Measurements from ENCODE around the gene FAM216B. TPM values are rescaled to one million over a fixed set of nuclear protein-coding genes. Genes with fewer than 3 reads are reported as not detected.
A peak's percentile ranks its signal among the peaks of the same experiment; 100 is the strongest.

Gene FAM216B
- total and polyA plus RNA-seq, 2 donors (not counting 1 experiment from before 2014, with no cell fraction given), result under 0.01 TPM; not detected in 1

DNA sequence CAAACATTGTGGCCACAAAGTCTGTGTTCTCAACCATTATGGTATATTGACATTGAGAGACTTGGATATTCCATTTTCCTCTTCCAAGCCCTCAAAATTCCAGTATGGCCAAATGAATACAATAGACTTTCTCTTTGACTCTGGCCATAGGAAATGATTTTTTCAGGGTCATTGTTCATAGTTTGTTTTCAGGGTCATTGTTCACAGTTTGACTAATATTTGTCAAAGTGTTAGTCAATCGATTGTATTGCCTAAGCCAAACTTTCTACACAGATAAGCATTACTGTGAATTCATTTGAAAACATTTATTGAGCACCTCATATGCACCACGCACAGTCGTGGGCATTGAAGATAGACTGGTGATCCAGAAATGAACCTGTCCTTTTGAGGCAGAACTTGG, 22.9 kb upstream of the FAM216B start:
- DNase-seq (ENCODE audit: low read depth in 2 of 2), result no peak
- H3K9me3 ChIP-seq (ENCODE audit: control insufficient read depth, insufficient read depth, low read depth, low read length), result no peaks in the 10 kb centered on the region
- no peaks in the 10 kb centered on the region for H3K79me2 ChIP-seq (ENCODE audit: control insufficient read depth, insufficient read depth, low read length)
- H3K27me3 ChIP-seq (ENCODE audit: control insufficient read depth, insufficient read depth, low read length), result no peaks in the 10 kb centered on the region
- no peak overlapping the region for H3K27ac ChIP-seq (ENCODE audit: insufficient read depth, low read length)
- H3K4me1 ChIP-seq (ENCODE audit: control insufficient read depth, extremely low read depth, insufficient read depth, low read length), result no peaks in the 10 kb centered on the region
- H3K4me3 ChIP-seq (replicated peaks in 1 of 4; ENCODE audit: control extremely low read depth in 1 of 4, insufficient read depth in 1 of 4, low read depth in 3 of 4, low read length in 4 of 4), result no peak overlapping the region
- no peaks in the 10 kb centered on the region for H3K36me3 ChIP-seq (ENCODE audit: control insufficient read depth, insufficient read depth, low read length)
- H3K4me2 ChIP-seq (ENCODE audit: extremely low read depth, insufficient read depth, low read length), result no peak overlapping the region
- TF ChIP-seq EZH2 (IDR thresholded peaks at IDR 0.05; ENCODE audit: low read length, missing control alignments) (no peak), CTCF (conservative IDR thresholded peaks at IDR 0.05 in 1 of 2, IDR thresholded peaks at IDR 0.05 in 1 of 2; ENCODE audit: low read depth in 1 of 2, low read length in 2 of 2) (no peak)
- H4K20me1 ChIP-seq (ENCODE audit: control insufficient read depth, extremely low read depth, insufficient read depth, low read length), result no peaks in the 10 kb centered on the region
- no peak overlapping the region for H3K9ac ChIP-seq (ENCODE audit: insufficient read depth, low read length)
- no peak overlapping the region for H2AFZ ChIP-seq (ENCODE audit: low read length)

GRCh38 chr13:42760951-42761350, 20.4 kb upstream of the FAM216B start:
- H3K4me1 ChIP-seq (ENCODE audit: control insufficient read depth, extremely low read depth, insufficient read depth, low read length), result no peaks in the 10 kb centered on the region
- no peaks in the 10 kb centered on the region for H3K36me3 ChIP-seq (ENCODE audit: control insufficient read depth, insufficient read depth, low read length)
- H3K9me3 ChIP-seq (ENCODE audit: control insufficient read depth, insufficient read depth, low read depth, low read length), result no peaks in the 10 kb centered on the region
- no peak overlapping the region for H2AFZ ChIP-seq (ENCODE audit: low read length)
- TF ChIP-seq EZH2 (IDR thresholded peaks at IDR 0.05; ENCODE audit: low read length, missing control alignments) (no peak), CTCF (conservative IDR thresholded peaks at IDR 0.05 in 1 of 2, IDR thresholded peaks at IDR 0.05 in 1 of 2; ENCODE audit: low read depth in 1 of 2, low read length in 2 of 2) (no peak)
- no peaks in the 10 kb centered on the region for H4K20me1 ChIP-seq (ENCODE audit: control insufficient read depth, extremely low read depth, insufficient read depth, low read length)
- DNase-seq (ENCODE audit: low read depth in 2 of 2), result peak; percentile 45 to 87
- H3K4me2 ChIP-seq (ENCODE audit: extremely low read depth, insufficient read depth, low read length), result no peak overlapping the region
- no peak overlapping the region for H3K9ac ChIP-seq (ENCODE audit: insufficient read depth, low read length)
- H3K27me3 ChIP-seq (ENCODE audit: control insufficient read depth, insufficient read depth, low read length), result no peaks in the 10 kb centered on the region
- H3K4me3 ChIP-seq (replicated peaks in 1 of 4; ENCODE audit: control extremely low read depth in 1 of 4, insufficient read depth in 1 of 4, low read depth in 3 of 4, low read length in 4 of 4), result no peak overlapping the region
- H3K79me2 ChIP-seq (ENCODE audit: control insufficient read depth, insufficient read depth, low read length), result no peaks in the 10 kb centered on the region
- no peak overlapping the region for H3K27ac ChIP-seq (ENCODE audit: insufficient read depth, low read length)

- Histone ChIP-seq H3K4me2 (ENCODE audit: extremely low read depth, insufficient read depth, low read length) (no peak overlapping the region), H3K79me2 (ENCODE audit: control insufficient read depth, insufficient read depth, low read length) (no peaks in the 10 kb centered on the region), H3K36me3 (ENCODE audit: control insufficient read depth, insufficient read depth, low read length) (no peaks in the 10 kb centered on the region), H3K9me3 (ENCODE audit: control insufficient read depth, insufficient read depth, low read depth, low read length) (no peaks in the 10 kb centered on the region), H3K9ac (ENCODE audit: insufficient read depth, low read length) (no peak overlapping the region), H3K27me3 (ENCODE audit: control insufficient read depth, insufficient read depth, low read length) (no peaks in the 10 kb centered on the region), H3K27ac (ENCODE audit: insufficient read depth, low read length) (peak overlapping the region; percentile 68), H4K20me1 (ENCODE audit: control insufficient read depth, extremely low read depth, insufficient read depth, low read length) (no peaks in the 10 kb centered on the region), H3K4me1 (ENCODE audit: control insufficient read depth, extremely low read depth, insufficient read depth, low read length) (no peaks in the 10 kb centered on the region), H3K4me3 (replicated peaks in 1 of 4; ENCODE audit: control extremely low read depth in 1 of 4, insufficient read depth in 1 of 4, low read depth in 3 of 4, low read length in 4 of 4) (no peak overlapping the region), H2AFZ (ENCODE audit: low read length) (no peak overlapping the region)
- TF ChIP-seq CTCF (conservative IDR thresholded peaks at IDR 0.05 in 1 of 2, IDR thresholded peaks at IDR 0.05 in 1 of 2; ENCODE audit: low read depth in 1 of 2, low read length in 2 of 2) (no peak), EZH2 (IDR thresholded peaks at IDR 0.05; ENCODE audit: low read length, missing control alignments) (no peak)
- DNase-seq (ENCODE audit: low read depth in 2 of 2), result peak in 1 of 2 donors; percentile 20
Measured at GRCh38 chr13:42762251-42762650, 19.1 kb upstream of the FAM216B start.

Measured in fibroblast of lung (primary cell).